ENCODE measurements around the gene HDAC4.

Gene HDAC4

DNA sequence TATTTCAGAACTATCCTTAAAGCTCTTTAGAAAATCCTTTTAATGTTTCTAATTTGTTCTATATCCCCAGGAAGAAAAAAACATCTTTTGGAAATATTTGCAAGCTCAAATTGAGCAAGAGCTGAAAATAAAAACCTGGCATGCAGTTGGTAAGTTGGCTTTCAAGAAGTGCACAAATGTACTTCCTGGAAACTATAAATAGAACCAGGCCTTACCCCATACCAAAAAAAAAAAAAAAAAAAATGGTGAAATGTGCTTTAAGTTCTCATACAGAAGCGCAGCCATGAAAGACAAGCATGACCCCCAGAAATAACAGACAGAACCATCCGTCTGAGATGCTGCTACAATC is 178.5 kb downstream of the HDAC4 start:
- Histone ChIP-seq H3K4me3 (ENCODE audit: low read length) (no peak overlapping the region), H3K27me3 (ENCODE audit: control insufficient read depth, insufficient read depth, low read length) (no peaks in the 10 kb centered on the region), H3K4me1 (ENCODE audit: control insufficient read depth, insufficient read depth, low read length) (peaks cover 7% of the 10 kb centered on the region; the same call in 1 of the 2 replicates), H3K36me3 (ENCODE audit: control insufficient read depth, insufficient read depth, low read length) (no peaks in the 10 kb centered on the region), H3K9me3 (ENCODE audit: control insufficient read depth, insufficient read depth, low read length) (no peaks in the 10 kb centered on the region), H3K27ac (ENCODE audit: low read length) (no peak overlapping the region)
- no peak for DNase-seq (ENCODE audit: low read depth, low spot score)
- WGBS (ENCODE audit: insufficient coverage, insufficient read length), result no CpG with 5 or more reads among the region's 2 CpGs

DNA sequence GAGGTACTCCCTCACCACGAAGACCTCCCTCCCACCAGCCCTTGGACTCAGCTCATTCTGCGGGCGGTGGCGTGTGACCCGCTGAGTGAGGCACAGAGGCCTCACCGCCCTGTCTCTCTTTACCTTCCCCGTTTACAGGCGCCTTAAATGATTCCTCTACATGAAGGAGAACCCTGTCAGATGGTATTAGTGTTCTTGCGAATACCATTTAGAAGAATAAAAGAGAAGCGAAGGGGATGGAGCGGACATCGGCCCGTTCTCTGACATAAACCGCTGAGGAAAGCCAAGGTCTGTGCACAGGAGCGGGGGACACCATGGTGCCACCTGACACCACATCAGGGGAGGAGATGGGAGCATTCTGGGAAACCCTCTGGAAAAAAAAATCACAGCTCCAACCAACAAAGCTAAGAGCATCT is 179.8 kb downstream of the HDAC4 start:
- no CpG with 5 or more reads among the region's 15 CpGs for WGBS (ENCODE audit: insufficient coverage, insufficient read length)
- no peak overlapping the region for H3K27ac ChIP-seq (ENCODE audit: low read length)

DNA sequence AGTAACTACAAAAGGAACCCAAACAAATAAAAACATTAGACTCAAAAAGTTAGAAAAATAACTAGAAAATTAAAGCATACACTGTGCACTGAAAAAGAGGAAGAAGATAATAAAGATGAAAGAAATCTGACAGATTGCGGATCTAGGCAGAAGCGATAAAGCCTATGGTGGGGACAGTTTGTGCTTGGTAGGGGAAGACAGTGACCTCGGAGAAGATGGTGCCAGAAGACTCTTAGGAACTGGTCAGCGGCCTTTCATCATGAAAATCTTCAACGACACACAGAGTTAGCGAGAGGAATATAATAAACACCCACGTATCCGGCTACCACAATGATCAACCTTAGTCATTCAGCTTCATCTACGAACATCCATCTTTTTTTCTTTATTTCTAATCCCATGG is 180.5 kb downstream of the HDAC4 start:
- Histone ChIP-seq H3K27ac (ENCODE audit: low read length) (no peak overlapping the region), H3K27me3 (ENCODE audit: control insufficient read depth, insufficient read depth, low read length) (no peaks in the 10 kb centered on the region)

More for the DNA sequence above, 179.8 kb downstream of the HDAC4 start:
- DNase-seq (ENCODE audit: low read depth, low spot score), result no peak
- Histone ChIP-seq H3K36me3 (ENCODE audit: control insufficient read depth, insufficient read depth, low read length) (no peaks in the 10 kb centered on the region), H3K27me3 (ENCODE audit: control insufficient read depth, insufficient read depth, low read length) (no peaks in the 10 kb centered on the region), H3K4me1 (ENCODE audit: control insufficient read depth, insufficient read depth, low read length) (peaks cover 5% of the 10 kb centered on the region; the same call in 1 of the 2 replicates), H3K9me3 (ENCODE audit: control insufficient read depth, insufficient read depth, low read length) (no peaks in the 10 kb centered on the region), H3K4me3 (ENCODE audit: low read length) (no peak overlapping the region)

DNA sequence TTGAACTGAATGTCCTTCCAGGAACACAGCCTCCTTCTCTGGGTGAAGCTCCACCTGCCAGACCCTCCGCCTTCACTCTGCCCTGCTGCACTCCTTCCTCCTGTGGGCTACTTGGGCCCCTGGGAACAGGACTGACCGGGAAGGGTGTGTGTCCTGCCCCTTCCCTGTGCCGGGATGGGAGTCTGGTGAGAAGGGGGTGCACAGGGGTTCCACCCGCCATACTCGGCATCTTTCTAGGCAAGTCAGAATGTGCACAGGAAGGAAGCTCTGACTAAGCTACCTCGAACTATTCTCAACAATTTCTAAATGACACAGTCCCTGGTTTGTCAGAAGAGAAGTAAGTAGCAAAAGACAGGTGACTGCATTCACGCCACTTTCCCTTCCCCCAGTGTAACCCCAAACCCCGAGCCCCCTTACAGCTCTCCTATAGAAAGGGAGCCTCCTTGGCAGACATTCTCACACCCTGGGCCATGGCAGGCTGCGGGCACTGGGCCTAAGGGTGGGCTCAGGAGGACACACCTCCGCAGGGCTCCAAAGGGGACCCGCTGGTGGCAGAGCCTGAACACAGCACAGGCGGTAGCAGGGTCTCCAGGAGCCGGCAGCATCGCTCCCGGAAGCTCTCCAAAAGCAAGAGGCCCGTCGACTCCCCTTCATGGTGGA is 184.1 kb downstream of the HDAC4 start:
- no peak for DNase-seq (ENCODE audit: low read depth, low spot score)
- Histone ChIP-seq H3K36me3 (ENCODE audit: control insufficient read depth, insufficient read depth, low read length) (no peaks in the 10 kb centered on the region), H3K4me3 (ENCODE audit: low read length) (no peak overlapping the region), H3K27me3 (ENCODE audit: control insufficient read depth, insufficient read depth, low read length) (no peaks in the 10 kb centered on the region), H3K9me3 (ENCODE audit: control insufficient read depth, insufficient read depth, low read length) (no peaks in the 10 kb centered on the region), H3K27ac (ENCODE audit: low read length) (no peak overlapping the region), H3K4me1 (ENCODE audit: control insufficient read depth, insufficient read depth, low read length) (peaks cover 2% of the 10 kb centered on the region)
- no CpG with 5 or more reads among the region's 17 CpGs for WGBS (ENCODE audit: insufficient coverage, insufficient read length)

More for the DNA sequence above, 180.5 kb downstream of the HDAC4 start:
- 100% methylated on average over 1 of the region's 9 CpGs for WGBS (ENCODE audit: insufficient coverage, insufficient read length)
- peaks cover 2% of the 10 kb centered on the region; the same call in 1 of the 2 replicates for H3K4me1 ChIP-seq (ENCODE audit: control insufficient read depth, insufficient read depth, low read length)
- no peak for DNase-seq (ENCODE audit: low read depth, low spot score)
- H3K9me3 ChIP-seq (ENCODE audit: control insufficient read depth, insufficient read depth, low read length), result no peaks in the 10 kb centered on the region
- no peak overlapping the region for H3K4me3 ChIP-seq (ENCODE audit: low read length)
- H3K36me3 ChIP-seq (ENCODE audit: control insufficient read depth, insufficient read depth, low read length), result no peaks in the 10 kb centered on the region

GRCh38 chr2:239215988-239216613 is 184.7 kb downstream of the HDAC4 start:
- Histone ChIP-seq H3K27ac (ENCODE audit: low read length) (no peak overlapping the region), H3K4me1 (ENCODE audit: control insufficient read depth, insufficient read depth, low read length) (peaks cover 2% of the 10 kb centered on the region; the same call in 1 of the 2 replicates), H3K4me3 (ENCODE audit: low read length) (no peak overlapping the region), H3K9me3 (ENCODE audit: control insufficient read depth, insufficient read depth, low read length) (no peaks in the 10 kb centered on the region), H3K36me3 (ENCODE audit: control insufficient read depth, insufficient read depth, low read length) (no peaks in the 10 kb centered on the region), H3K27me3 (ENCODE audit: control insufficient read depth, insufficient read depth, low read length) (no peaks in the 10 kb centered on the region)
- no peak for DNase-seq (ENCODE audit: low read depth, low spot score)
- WGBS (ENCODE audit: insufficient coverage, insufficient read length), result no CpG with 5 or more reads among the region's 7 CpGs

- no peaks in the 10 kb centered on the region for H3K9me3 ChIP-seq (ENCODE audit: control insufficient read depth, insufficient read depth, low read length)
- no peak for DNase-seq (ENCODE audit: low read depth, low spot score)
- H3K36me3 ChIP-seq (ENCODE audit: control insufficient read depth, insufficient read depth, low read length), result no peaks in the 10 kb centered on the region
- H3K4me3 ChIP-seq (ENCODE audit: low read length), result no peak overlapping the region
- H3K27me3 ChIP-seq (ENCODE audit: control insufficient read depth, insufficient read depth, low read length), result no peaks in the 10 kb centered on the region
- WGBS (ENCODE audit: insufficient coverage, insufficient read length), result no CpG with 5 or more reads among the region's 23 CpGs
- no peak overlapping the region for H3K27ac ChIP-seq (ENCODE audit: low read length)
- H3K4me1 ChIP-seq (ENCODE audit: control insufficient read depth, insufficient read depth, low read length), result peaks cover 4% of the 10 kb centered on the region
Observed at GRCh38 chr2:239215136-239215925, 185.5 kb downstream of the HDAC4 start.

- Histone ChIP-seq H3K27ac (ENCODE audit: low read length) (no peak overlapping the region), H3K4me3 (ENCODE audit: low read length) (no peak overlapping the region), H3K27me3 (ENCODE audit: control insufficient read depth, insufficient read depth, low read length) (no peaks in the 10 kb centered on the region), H3K36me3 (ENCODE audit: control insufficient read depth, insufficient read depth, low read length) (no peaks in the 10 kb centered on the region), H3K4me1 (ENCODE audit: control insufficient read depth, insufficient read depth, low read length) (peaks cover 4% of the 10 kb centered on the region), H3K9me3 (ENCODE audit: control insufficient read depth, insufficient read depth, low read length) (no peaks in the 10 kb centered on the region)
- WGBS (ENCODE audit: insufficient coverage, insufficient read length), result no CpG with 5 or more reads among the region's 9 CpGs
- no peak for DNase-seq (ENCODE audit: low read depth, low spot score)
Observed at GRCh38 chr2:239214725-239215124, 186.1 kb downstream of the HDAC4 start.

GRCh38 chr2:239213643-239214101 is 187.1 kb downstream of the HDAC4 start:
- Histone ChIP-seq H3K36me3 (ENCODE audit: control insufficient read depth, insufficient read depth, low read length) (no peaks in the 10 kb centered on the region), H3K4me1 (ENCODE audit: control insufficient read depth, insufficient read depth, low read length) (peaks cover 4% of the 10 kb centered on the region), H3K9me3 (ENCODE audit: control insufficient read depth, insufficient read depth, low read length) (no peaks in the 10 kb centered on the region), H3K27me3 (ENCODE audit: control insufficient read depth, insufficient read depth, low read length) (no peaks in the 10 kb centered on the region), H3K4me3 (ENCODE audit: low read length) (no peak overlapping the region), H3K27ac (ENCODE audit: low read length) (no peak overlapping the region)
- no peak for DNase-seq (ENCODE audit: low read depth, low spot score)
- no CpG with 5 or more reads among the region's 7 CpGs for WGBS (ENCODE audit: insufficient coverage, insufficient read length)

DNA sequence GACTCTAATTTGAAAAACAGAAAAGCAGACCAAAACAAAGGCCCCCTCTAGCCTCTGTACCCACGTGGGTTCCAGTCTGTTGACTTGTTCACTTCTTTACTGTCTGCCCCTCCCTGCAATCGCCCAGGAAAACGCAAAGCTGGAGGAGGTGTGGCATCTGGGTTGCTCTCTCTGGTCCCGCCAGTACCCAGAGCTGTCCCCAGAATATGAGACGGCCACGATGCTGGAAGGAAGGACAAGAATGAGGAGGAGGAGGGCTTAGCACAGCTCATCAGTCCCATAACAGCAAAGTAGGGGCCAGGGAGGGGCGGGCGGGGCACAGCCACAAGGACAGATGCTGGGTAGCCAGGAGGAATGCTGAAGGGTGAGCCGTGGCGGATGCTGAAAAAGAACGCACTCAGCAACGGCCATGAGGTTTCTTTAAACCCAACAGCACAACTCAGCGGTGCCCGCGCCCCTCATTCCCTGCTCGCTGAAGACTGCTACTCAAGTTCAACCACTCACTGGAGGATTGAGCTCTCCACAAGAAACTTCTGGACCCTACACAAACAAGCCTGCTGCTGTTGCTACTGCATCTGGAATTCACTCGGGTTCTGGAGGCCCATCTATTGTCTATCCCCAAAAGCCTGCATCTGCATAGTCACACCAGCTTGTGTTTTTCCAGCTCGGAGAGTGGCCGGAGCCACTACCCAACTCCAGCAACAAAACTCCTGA is 187.7 kb downstream of the HDAC4 start:
- no peaks in the 10 kb centered on the region for H3K36me3 ChIP-seq (ENCODE audit: control insufficient read depth, insufficient read depth, low read length)
- no peak for DNase-seq (ENCODE audit: low read depth, low spot score)
- no peaks in the 10 kb centered on the region for H3K27me3 ChIP-seq (ENCODE audit: control insufficient read depth, insufficient read depth, low read length)
- no peaks in the 10 kb centered on the region for H3K9me3 ChIP-seq (ENCODE audit: control insufficient read depth, insufficient read depth, low read length)
- WGBS (ENCODE audit: insufficient coverage, insufficient read length), result no CpG with 5 or more reads among the region's 19 CpGs
- no peak overlapping the region for H3K4me3 ChIP-seq (ENCODE audit: low read length)
- no peak overlapping the region for H3K27ac ChIP-seq (ENCODE audit: low read length)
- H3K4me1 ChIP-seq (ENCODE audit: control insufficient read depth, insufficient read depth, low read length), result peaks cover 4% of the 10 kb centered on the region

Measured in iPS DF 6.9 (cell line).